Activated CD8-positive, alpha-beta memory T cell treated with anti-CD3 and anti-CD28 coated beads, Interleukin-2, amount 50 U/mL, for 4 hours (primary cell): Measurements from ENCODE around the gene SGF29.
"Not testable (repeated sequence)": the region's sequence is repeated elsewhere in the genome, so short reads cannot be mapped to it uniquely, and the experiment has no call there.

Experiments used
- DNase-seq: peaks from one replicate; pipeline ENCODE4 v3.0.0-alpha.2; 2020

Gene SGF29

GRCh38 chr16:28567292-28567691 is 13.6 kb downstream of the SGF29 start:
- no peak for DNase-seq

- no peak for DNase-seq
These were observed 15.3 kb downstream of the SGF29 start for GRCh38 chr16:28569021-28569420.

DNA sequence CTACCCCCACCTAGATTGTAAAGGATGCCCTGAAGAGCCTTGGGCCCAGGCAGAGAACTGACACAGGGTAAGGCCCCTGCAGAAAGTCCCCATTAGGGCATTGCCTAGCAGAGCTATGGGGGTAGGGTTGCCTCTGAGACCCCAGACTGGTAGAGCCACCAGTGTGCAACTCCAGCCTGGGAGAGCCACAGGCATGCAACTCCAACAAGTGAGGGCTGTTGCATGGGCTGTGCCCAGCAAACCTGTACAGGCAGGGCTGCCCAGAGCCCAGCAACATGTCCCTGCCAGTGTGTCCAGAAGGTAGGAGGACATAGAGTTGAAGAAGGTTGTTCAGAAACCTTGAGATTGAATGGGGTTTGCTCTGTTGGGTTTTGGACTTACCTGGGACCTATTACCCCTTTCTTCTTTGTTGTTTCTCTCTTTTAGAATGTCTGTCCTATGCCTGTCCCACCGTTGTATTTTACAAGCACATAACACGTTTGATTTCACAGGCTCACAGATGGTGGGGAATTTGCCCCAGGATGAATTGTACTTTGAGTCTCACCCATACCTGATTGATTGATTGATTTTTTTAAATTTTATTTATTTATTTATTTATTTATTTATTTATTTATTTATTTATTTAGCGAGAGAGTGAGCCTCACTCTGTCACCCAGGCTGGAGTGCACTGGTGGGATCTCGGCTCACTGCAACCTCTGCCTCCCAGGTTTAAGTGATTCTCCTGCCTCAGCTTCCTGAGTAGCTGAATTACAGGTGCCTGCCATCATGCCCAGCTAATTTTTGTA is 16.4 kb downstream of the SGF29 start:
- DNase-seq, result no peak

GRCh38 chr16:28572696-28573510 is 19.2 kb downstream of the SGF29 start:
- DNase-seq, result no peak

- DNase-seq, result no peak
These were observed 20.3 kb downstream of the SGF29 start for GRCh38 chr16:28573738-28574718.

GRCh38 chr16:28574925-28575324 is 21.2 kb downstream of the SGF29 start:
- DNase-seq, result no peak

DNA sequence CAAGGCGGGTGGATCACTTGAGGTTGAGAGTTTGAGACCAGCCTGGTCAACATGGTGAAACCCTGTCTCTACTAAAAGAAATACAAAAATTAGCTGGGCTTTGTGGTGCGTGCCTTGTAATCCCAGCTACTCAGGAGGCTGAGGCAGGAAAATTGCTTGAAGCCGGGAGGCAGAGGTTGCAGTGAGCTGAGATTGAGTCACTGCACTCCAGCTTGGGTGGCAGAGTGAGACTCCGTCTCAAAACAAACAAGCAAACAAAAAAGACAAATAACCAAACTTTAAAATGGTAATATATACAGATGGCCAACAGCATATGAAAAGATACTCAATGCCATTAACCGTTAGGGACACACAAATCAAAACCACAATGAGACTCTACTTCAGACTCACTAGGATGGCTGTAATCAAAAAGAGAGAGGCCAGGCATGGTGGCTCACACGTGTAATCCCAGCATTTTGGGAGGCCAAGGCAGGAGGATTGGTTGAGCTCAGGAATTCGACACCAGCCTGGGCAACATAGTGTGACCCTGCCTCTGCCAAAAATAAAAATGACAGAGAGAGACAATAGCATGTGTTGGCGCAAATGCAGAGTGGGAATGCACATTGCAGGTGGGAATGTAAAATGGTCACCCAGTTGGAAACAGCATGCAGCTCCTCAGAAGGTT is 21.9 kb downstream of the SGF29 start:
- no peak for DNase-seq

DNA sequence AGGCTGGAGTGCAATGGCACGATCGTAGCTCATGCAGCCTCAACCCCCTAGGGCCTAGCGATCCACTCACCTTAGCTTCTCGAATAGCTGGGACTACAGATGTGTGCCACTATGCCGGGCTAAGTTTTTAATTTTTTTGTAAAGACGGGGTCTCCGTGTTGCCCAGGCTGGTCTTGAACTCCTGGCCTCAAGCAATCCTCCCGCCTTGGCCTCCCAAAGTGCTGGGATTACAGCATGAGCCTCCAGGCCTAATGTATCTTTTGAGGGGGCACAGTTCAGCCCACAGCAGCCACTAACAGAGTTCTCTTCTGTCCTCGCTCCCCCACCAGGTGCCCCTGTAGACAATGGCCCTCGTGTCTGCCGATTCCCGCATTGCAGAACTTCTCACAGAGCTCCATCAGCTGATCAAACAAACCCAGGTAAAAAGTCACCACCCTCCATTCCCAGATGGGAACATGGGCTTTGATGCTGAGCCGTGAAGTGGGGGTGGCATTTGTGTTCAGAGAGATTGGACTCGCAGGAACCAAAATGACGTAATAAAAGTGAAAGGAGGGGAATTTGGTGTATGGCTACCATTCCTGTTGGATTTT is 27.1 kb downstream of the SGF29 start:
- DNase-seq, result no peak

- DNase-seq, result no peak
These were observed 32.0 kb downstream of the SGF29 start for GRCh38 chr16:28585674-28586073.

DNA sequence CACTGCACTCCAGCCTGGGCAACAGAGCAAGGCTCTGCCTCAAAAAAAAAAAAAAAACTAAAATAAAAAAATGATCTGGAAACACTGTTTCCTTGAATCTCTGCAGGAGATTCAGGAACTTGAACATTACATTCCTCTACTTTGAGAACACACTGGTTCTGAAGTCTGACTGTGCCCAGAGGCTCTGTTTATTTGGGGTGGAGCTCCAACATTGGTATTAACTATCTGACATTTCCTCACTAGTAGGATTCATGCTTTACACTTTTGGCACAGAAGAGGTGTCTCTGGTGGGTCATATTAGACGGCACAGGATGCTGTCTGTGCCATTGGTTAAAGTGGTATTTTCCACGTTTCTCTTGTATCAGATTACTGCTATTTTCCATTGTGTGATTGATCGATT is 32.7 kb downstream of the SGF29 start:
- no peak for DNase-seq

GRCh38 chr16:28587386-28587785 is 33.7 kb downstream of the SGF29 start:
- DNase-seq, result no peak

GRCh38 chr16:28589069-28589468 is 35.3 kb downstream of the SGF29 start:
- DNase-seq, result no peak

GRCh38 chr16:28589930-28590329 is 36.2 kb downstream of the SGF29 start:
- no peak for DNase-seq

DNA sequence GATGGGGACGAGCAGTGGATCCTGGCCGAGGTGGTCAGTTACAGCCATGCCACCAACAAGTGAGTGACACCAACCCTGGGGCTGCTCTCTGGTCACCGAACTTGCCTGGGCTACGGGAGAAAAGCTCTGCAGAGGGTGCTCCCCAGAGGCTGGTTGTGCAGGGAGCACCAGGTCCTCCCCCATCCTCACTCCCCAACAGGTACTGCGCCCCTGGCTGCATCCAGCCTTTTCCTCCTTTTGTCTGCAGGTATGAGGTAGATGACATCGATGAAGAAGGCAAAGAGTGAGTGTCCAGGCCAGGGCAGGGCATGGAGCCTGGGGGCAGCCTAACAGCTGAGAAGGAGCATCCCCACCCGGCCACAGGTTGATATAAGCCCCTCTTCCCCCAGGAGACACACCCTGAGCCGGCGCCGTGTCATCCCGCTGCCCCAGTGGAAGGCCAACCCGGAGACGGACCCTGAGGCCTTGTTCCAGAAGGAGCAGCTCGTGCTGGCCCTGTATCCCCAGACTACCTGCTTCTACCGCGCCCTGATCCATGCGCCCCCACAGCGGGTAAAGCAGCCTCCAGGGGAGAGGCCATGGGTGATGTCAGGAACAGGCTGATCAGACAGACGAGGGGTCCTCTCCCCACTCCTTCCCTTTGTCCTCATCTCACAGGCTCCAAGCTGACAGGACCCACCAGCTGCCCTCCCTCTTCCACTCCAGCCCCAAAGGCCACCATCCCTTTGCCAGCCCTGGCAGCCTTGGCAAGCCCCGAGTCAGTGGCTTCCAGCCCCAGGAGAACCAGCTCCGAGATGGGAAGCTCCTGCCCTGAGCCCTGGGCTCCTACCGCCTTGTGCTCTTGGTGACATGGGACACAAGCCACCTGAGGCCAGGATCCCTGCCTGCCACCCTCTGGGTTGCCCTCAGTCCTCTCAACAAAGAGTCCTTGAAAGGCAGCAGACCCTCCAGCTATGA is 36.9 kb downstream of the SGF29 start:
- DNase-seq, result no peak

GRCh38 chr16:28591355-28591754 is 37.6 kb downstream of the SGF29 start:
- no peak for DNase-seq

DNA sequence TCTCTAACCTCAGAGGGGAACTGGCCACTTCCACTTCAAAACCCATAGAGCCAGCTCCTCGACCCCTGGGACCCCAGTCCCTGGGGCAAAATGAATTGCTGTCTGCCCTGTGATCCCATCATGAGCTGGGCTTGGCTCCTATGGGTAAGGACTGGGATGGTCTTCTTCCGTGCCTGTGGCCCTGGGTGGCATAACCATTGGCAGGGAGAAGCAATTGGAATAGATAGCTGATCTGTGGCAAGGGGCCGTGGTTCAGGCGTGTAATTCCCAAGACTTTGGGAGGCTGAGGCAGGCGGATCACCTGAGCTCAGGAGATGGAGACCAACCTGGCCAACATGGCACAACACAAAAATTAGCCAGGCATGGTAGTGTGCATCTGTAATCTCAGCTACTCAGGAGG is 38.8 kb downstream of the SGF29 start:
- no peak for DNase-seq

DNA sequence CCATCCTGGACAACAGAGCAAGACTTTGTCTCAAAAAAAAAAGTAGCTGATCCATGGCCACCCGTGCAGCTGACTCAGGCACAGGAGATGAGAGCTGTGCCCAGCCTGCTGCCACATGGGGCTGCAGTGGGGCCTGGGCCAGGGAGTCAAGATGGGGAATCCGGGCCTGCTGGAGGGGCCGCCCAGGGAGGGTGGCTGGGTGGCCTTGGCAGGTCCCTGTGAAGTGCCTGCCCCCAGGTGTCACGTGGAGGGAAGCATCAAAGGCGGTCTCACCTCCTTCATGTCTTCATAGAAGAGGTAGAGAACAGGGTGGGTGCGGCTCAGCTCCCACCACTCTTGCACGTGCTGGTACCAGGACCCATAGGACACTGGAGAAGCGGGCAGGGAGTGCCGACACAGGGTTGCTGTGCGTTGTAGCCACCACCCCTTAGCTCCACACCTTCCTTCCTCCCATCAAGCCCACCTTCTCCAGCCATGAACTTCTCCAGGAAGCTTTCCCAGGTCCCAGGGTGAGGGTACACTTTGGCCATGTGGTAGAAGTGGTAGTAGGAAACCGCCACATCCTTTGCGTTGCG is 39.3 kb downstream of the SGF29 start:
- no peak for DNase-seq

DNA sequence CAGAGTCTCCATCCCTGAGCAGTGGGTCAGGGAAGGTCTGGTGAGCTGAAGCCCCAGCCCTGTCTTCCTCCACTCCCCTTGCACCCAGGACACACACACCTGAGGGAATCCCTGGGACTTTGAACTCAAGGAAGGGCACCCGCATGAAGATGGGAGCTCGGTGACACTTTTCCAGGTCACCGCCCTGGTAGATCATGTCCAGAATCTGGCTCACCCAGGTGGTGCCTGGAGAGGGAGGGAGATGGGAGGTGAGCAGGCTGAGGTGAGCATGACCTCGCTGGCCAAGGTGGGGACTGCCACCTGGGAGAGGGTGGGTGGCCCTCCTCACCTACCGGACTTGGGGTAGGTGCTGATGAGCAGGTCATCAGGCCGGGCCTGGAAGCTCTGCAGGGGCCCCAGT is 41.7 kb downstream of the SGF29 start:
- DNase-seq, result not testable (repeated sequence)

- no peak for DNase-seq
These were observed 42.5 kb downstream of the SGF29 start for GRCh38 chr16:28596115-28596630.
